HEK293 (cell line): Measurements from ENCODE around the gene CPM.
A peak's percentile ranks its signal among the peaks of the same experiment; 100 is the strongest.
"Not testable (repeated sequence)": the region's sequence is repeated elsewhere in the genome, so short reads cannot be mapped to it uniquely, and the experiment has no call there.

Experiments used
- CTCF ChIA-PET: fragments of 350-600 bp; formaldehyde crosslinking; extraction: SDS; loops from one replicate; lab custom pipeline; 2021; ENCODE audit warnings: antibody characterized with exemption; lab: Yijun Ruan, JAX
- POLR2A ChIA-PET: fragments of 300-600 bp; formaldehyde crosslinking; extraction: SDS; loops from one replicate; lab custom pipeline; 2020; ENCODE audit warnings: antibody characterized with exemption, inconsistent platforms; lab: Yijun Ruan, JAX
- H3K27ac ChIP-seq: fragments of 200-500 bp; sonication (Bioruptor generic); 2 replicates; pipeline ENCODE4 v1.5.1; 2014; ENCODE audit warnings: low read depth, low read length, control low read depth, inconsistent platforms; ENCODE audit errors: extremely low read depth
- H3K36me3 ChIP-seq, 2 experiments: fragments of 200-500 bp in 1 of 2; sonication (Bioruptor generic) in 1 of 2; 1 replicate in 1 of 2; 2 replicates in 1 of 2; pipeline ENCODE4 v1.5.1; 2014 to 2017; ENCODE audit warnings: inconsistent platforms in 2 of 2, low read length in 2 of 2; ENCODE audit not compliant: control insufficient read depth in 2 of 2, insufficient read depth in 1 of 2
- H3K4me1 ChIP-seq: fragments of 200-500 bp; sonication (Bioruptor generic); 2 replicates; pipeline ENCODE4 v1.5.1; 2014; ENCODE audit warnings: mild to moderate bottlenecking, low read length, inconsistent platforms; ENCODE audit not compliant: control insufficient read depth, insufficient read depth
- H3K4me3 ChIP-seq: 2 replicates; pipeline ENCODE4 v1.5.1; 2011; ENCODE audit warnings: low read depth, mild to moderate bottlenecking, control low read depth, low read length, moderate library complexity
- H3K9me3 ChIP-seq: fragments of 200-500 bp; sonication (Bioruptor generic); 2 replicates; pipeline ENCODE4 v1.5.1; 2014; ENCODE audit warnings: low read depth, low read length, inconsistent platforms; ENCODE audit not compliant: control insufficient read depth, insufficient read depth
- KLF1 ChIP-seq: fragments of 450-650 bp; formaldehyde crosslinking; IDR thresholded peaks from 2 replicates; pipeline ENCODE4 v1.5.1; 2016; ENCODE audit warnings: missing biosample characterization, missing genetic modification characterization
- KLF7 ChIP-seq: fragments of 450-650 bp; formaldehyde crosslinking; IDR thresholded peaks from 2 replicates; pipeline ENCODE4 v1.5.1; 2016; ENCODE audit warnings: missing biosample characterization, missing genetic modification characterization, borderline replicate concordance
- KLF8 ChIP-seq: fragments of 450-650 bp; formaldehyde crosslinking; IDR thresholded peaks from 2 replicates; pipeline ENCODE4 v1.5.1; 2016; ENCODE audit warnings: missing biosample characterization, missing genetic modification characterization
- PRDM6 ChIP-seq: fragments of 450-650 bp; formaldehyde crosslinking; IDR thresholded peaks from 2 replicates; pipeline ENCODE4 v1.5.1; 2017; ENCODE audit warnings: missing biosample characterization, missing genetic modification characterization
- ZNF138 ChIP-seq: fragments of 450-650 bp; formaldehyde crosslinking; IDR thresholded peaks from 2 replicates; pipeline ENCODE4 v1.5.1; 2016; ENCODE audit warnings: missing biosample characterization, missing genetic modification characterization, borderline replicate concordance
- ZNF155 ChIP-seq: fragments of 450-650 bp; formaldehyde crosslinking; IDR thresholded peaks from 2 replicates; pipeline ENCODE4 v1.5.1; 2016; ENCODE audit warnings: missing biosample characterization, missing genetic modification characterization
- ZNF426 ChIP-seq: fragments of 450-650 bp; formaldehyde crosslinking; IDR thresholded peaks from 2 replicates; pipeline ENCODE4 v1.5.1; 2017; ENCODE audit warnings: missing biosample characterization, missing genetic modification characterization, mild to moderate bottlenecking, inconsistent platforms, moderate library complexity
- ZNF433 ChIP-seq: fragments of 450-650 bp; formaldehyde crosslinking; IDR thresholded peaks from 2 replicates; pipeline ENCODE4 v1.5.1; 2016; ENCODE audit warnings: missing biosample characterization, missing genetic modification characterization, low read depth
- ZNF558 ChIP-seq: fragments of 450-650 bp; formaldehyde crosslinking; IDR thresholded peaks from 2 replicates; pipeline ENCODE4 v1.5.1; 2016; ENCODE audit warnings: missing biosample characterization, missing genetic modification characterization
- ZNF596 ChIP-seq: fragments of 450-650 bp; IDR thresholded peaks from 2 replicates; pipeline ENCODE4 v1.5.0; 2018; ENCODE audit warnings: missing biosample characterization, mild to moderate bottlenecking, missing genetic modification characterization, moderate library complexity
- ZNF610 ChIP-seq: fragments of 450-650 bp; formaldehyde crosslinking; IDR thresholded peaks from 2 replicates; pipeline ENCODE4 v1.5.1; 2016; ENCODE audit warnings: missing biosample characterization, missing genetic modification characterization, borderline replicate concordance
- ZNF629 ChIP-seq: fragments of 450-650 bp; formaldehyde crosslinking; IDR thresholded peaks from 2 replicates; pipeline ENCODE4 v1.5.1; 2017; ENCODE audit warnings: missing biosample characterization, missing genetic modification characterization
- ZNF654 ChIP-seq: fragments of 450-650 bp; formaldehyde crosslinking; IDR thresholded peaks from 2 replicates; pipeline ENCODE4 v1.5.1; 2016; ENCODE audit warnings: low read depth, missing biosample characterization, missing genetic modification characterization
- TF ChIP-seq, protein P1 (sequence below): fragments of 450-650 bp; formaldehyde crosslinking; IDR thresholded peaks from 2 replicates; pipeline ENCODE4 v1.5.1; 2017; ENCODE audit warnings: missing biosample characterization, missing genetic modification characterization
- TF ChIP-seq, protein P2 (sequence below): fragments of 450-650 bp; formaldehyde crosslinking; conservative IDR thresholded peaks from 2 replicates; pipeline ENCODE4 v1.5.1; 2016; ENCODE audit warnings: low read depth, missing biosample characterization, missing genetic modification characterization

The CPM gene

DNA sequence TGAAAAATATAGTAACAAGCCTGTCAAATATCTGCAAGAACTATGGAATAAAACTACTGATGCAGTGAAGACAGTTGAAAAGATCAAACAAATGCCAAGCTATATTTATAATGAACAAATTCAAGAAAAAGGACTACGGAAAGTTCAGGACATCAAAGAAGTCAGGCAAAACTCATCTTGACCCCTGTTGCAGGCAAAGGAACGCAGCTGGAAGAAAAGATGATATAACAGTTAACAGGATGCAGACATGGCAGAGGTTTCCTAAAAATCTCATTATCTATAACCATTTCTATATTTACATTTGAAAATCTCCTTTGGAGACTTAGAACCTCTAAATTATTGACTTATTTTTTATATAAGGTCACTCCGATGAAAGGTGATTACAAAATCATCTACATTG, 90.8 kb downstream of the CPM start (continued):
- TF ChIP-seq ZNF654 (tag by site-specific recombination) (no peak), ZNF596 (tag by site-specific recombination) (no peak), ZNF426 (no peak), ZNF138 (tag by site-specific recombination) (no peak), ZNF433 (no peak), KLF7 (tag by site-specific recombination) (no peak), KLF8 (no peak)

- TF ChIP-seq ZNF558 (tag by site-specific recombination) (no peak), ZNF155 (tag by site-specific recombination) (no peak), ZNF610 (tag by site-specific recombination) (no peak), ZNF629 (tag by site-specific recombination) (no peak)
- TF ChIP-seq, protein P1, sequence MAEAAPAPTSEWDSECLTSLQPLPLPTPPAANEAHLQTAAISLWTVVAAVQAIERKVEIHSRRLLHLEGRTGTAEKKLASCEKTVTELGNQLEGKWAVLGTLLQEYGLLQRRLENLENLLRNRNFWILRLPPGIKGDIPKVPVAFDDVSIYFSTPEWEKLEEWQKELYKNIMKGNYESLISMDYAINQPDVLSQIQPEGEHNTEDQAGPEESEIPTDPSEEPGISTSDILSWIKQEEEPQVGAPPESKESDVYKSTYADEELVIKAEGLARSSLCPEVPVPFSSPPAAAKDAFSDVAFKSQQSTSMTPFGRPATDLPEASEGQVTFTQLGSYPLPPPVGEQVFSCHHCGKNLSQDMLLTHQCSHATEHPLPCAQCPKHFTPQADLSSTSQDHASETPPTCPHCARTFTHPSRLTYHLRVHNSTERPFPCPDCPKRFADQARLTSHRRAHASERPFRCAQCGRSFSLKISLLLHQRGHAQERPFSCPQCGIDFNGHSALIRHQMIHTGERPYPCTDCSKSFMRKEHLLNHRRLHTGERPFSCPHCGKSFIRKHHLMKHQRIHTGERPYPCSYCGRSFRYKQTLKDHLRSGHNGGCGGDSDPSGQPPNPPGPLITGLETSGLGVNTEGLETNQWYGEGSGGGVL (tag by site-specific recombination), result no peak
- TF ChIP-seq, protein P2, sequence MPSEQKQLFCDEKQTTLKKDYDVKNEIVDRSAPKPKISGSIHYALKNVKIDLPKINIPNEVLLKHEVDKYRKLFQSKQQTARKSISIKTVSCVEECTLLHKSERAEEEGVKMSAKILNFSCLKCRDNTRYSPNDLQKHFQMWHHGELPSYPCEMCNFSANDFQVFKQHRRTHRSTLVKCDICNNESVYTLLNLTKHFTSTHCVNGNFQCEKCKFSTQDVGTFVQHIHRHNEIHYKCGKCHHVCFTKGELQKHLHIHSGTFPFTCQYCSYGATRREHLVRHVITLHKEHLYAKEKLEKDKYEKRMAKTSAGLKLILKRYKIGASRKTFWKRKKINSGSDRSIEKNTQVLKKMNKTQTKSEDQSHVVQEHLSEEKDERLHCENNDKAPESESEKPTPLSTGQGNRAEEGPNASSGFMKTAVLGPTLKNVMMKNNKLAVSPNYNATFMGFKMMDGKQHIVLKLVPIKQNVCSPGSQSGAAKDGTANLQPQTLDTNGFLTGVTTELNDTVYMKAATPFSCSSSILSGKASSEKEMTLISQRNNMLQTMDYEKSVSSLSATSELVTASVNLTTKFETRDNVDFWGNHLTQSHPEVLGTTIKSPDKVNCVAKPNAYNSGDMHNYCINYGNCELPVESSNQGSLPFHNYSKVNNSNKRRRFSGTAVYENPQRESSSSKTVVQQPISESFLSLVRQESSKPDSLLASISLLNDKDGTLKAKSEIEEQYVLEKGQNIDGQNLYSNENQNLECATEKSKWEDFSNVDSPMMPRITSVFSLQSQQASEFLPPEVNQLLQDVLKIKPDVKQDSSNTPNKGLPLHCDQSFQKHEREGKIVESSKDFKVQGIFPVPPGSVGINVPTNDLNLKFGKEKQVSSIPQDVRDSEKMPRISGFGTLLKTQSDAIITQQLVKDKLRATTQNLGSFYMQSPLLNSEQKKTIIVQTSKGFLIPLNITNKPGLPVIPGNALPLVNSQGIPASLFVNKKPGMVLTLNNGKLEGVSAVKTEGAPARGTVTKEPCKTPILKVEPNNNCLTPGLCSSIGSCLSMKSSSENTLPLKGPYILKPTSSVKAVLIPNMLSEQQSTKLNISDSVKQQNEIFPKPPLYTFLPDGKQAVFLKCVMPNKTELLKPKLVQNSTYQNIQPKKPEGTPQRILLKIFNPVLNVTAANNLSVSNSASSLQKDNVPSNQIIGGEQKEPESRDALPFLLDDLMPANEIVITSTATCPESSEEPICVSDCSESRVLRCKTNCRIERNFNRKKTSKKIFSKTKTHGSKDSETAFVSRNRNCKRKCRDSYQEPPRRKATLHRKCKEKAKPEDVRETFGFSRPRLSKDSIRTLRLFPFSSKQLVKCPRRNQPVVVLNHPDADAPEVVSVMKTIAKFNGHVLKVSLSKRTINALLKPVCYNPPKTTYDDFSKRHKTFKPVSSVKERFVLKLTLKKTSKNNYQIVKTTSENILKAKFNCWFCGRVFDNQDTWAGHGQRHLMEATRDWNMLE (tag by site-specific recombination), result no peak
- TF ChIP-seq, all 188 proteins: peak for 0
- H3K36me3 ChIP-seq, result peaks cover 49 to 74% of the 10 kb centered on the region in 2 experiments
- H3K9me3 ChIP-seq, result no peaks in the 10 kb centered on the region
- ChIA-PET POLR2A (interaction anchor here (1.3 kb wide), 1 partner anchor 33 kb away, joined by 3 read pairs; no protein-coding TSS in a partner anchor), CTCF (interaction anchor here (0.6 kb wide), 1 partner anchor 12 kb away, joined by 3 read pairs; no protein-coding TSS in a partner anchor)
- H3K4me3 ChIP-seq, result no peak overlapping the region
- no peak overlapping the region for H3K27ac ChIP-seq
- H3K4me1 ChIP-seq, result no peaks in the 10 kb centered on the region; the same call in 1 of the 2 replicates
These were observed 91.3 kb downstream of the CPM start for GRCh38 chr12:68841717-68842116.

DNA sequence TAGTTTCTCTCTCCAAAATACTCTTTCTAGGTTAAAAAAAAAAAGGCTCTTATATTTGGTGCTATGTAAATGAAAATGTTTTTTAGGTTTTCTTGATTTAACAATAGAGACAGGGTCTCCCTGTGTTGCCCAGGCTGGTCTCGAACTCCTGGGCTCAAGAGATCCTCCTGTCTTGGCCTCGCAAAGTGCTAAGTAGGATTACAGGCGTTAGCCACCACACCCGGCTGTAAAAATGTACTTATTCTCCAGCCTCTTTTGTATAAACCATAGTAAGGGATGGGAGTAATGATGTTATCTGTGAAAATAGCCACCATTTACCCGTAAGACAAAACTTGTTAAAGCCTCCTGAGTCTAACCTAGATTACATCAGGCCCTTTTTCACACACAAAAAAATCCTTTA, 91.8 kb downstream of the CPM start:
- H3K4me3 ChIP-seq, H3K27ac ChIP-seq, H3K4me1 ChIP-seq, CTCF ChIA-PET, H3K9me3 ChIP-seq, POLR2A ChIA-PET: not testable (repeated sequence)
- TF ChIP-seq KLF1 (tag by site-specific recombination) (peak; percentile 84), PRDM6 (tag by site-specific recombination) (0 out of 2 replicates have a peak, but pooled peaks have one; percentile 29)
- peaks cover 54 to 79% of the 10 kb centered on the region in 2 experiments for H3K36me3 ChIP-seq
